GM19397 (cell line): Measurements from ENCODE around the gene ATP5F1B.

ENCODE experiments used
- ATAC-seq: cut with Tn5 transposase; IDR thresholded peaks from one replicate; pipeline ENCODE4 v1.9.1; 2021; ENCODE audit warnings: mild to moderate bottlenecking, moderate library complexity; ENCODE audit not compliant: unreplicated experiment

The ATP5F1B gene

DNA sequence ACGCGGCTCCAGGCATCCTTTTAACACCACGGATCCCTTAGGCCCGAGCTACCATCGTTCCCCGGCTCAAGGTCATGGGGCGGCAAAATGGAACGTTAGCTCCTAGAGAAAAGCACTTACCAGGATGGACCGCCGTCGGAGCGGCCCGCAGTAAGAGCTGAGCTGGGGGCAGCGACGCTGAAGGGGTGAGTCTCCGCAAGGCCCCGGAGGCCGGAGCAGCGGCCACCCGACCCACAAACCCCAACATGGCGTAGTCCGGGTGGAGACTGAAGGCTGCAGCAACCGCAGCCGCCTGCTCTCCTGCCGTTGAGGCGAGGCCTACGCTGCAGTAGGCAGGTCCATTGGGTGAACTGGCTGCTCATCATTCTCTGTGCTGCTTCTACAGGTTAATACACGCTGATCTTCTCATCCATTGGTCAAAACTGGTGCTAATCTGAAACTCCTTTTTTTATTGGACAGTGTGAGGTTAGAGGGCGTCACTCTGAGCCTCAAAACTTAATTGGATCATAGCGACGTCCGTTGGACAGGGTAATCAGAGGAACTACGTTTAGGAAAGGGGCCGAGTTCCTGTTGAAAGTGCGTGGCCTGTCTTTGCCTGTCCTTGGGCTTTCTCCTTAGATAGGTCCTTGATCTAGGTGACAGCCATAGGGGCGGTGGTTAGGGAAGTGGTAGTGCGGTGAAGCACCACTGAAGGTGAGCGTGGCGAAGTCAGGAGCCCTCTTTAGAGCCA, at the start of gene ATP5F1B:
ATP5F1B (minus strand) TSS at position 268 of the 730 bp plus-strand sequence; CDS start at position 247, 21 bp downstream.
- peak; percentile 99 for ATAC-seq

DNA sequence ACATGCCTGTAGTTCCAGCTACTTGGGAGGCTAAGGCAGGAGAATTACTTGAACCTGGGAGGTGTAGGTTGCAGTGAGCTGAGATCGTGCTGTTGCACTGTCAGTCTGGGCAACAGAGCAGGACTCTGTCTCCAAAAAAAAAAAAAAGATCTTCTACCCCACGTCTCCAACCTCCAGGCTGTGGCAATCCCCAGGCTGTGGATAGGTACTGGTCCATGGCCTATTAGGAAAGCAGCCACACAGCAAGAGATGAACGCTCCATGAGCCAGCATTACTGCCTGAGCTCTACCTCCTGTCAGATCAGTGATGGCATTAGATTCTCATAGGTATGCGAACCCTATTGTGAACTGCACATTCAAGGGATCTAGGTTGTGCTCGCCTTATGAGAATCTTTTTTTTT, 48.4 kb upstream of the ATP5F1B start:
- ATAC-seq: no peak

- ATAC-seq: no peak
These were observed 43.0 kb upstream of the ATP5F1B start for GRCh38 chr12:56688846-56689109.

DNA sequence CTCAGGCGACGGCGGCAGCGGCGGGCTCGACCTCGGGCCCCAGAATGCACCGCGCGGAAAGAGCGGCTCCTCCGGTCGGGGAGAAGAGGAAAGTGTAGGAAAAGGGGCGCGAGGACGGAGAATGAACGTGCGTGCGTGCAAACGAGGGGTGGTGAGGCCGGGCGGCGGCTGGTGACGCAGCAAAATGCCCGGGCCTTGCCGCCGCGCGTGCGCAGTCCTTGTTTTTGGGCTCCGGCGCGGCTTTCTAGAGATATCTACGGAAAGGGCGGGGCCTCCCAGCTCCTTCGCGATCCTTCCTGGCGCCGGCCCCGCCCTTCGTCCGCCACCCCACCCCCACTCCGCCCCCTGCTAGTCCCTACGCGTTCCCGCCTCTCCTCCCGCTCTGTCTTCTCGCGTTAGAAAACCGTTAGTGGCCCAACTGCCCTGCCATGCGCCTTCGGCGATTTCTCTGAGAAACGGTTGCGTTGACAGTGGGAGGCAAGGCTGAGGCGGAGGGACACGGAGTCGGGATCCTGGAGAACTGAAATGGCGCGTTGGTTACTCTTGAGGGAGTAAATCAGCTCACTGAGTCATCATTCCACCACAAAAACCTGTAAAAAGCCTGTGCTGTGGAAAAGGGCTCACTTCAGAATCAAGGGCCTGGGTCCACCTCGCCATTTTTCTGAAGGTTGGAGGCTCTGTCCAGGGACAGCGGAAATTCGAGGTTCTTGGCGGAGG, 42.5 kb upstream of the ATP5F1B start, which contains the start of gene PTGES3:
PTGES3 (minus strand) TSS at position 156 of the 717 bp plus-strand sequence. CDS start 285 bp downstream, outside the sequence.
- ATAC-seq: peak; percentile 71

DNA sequence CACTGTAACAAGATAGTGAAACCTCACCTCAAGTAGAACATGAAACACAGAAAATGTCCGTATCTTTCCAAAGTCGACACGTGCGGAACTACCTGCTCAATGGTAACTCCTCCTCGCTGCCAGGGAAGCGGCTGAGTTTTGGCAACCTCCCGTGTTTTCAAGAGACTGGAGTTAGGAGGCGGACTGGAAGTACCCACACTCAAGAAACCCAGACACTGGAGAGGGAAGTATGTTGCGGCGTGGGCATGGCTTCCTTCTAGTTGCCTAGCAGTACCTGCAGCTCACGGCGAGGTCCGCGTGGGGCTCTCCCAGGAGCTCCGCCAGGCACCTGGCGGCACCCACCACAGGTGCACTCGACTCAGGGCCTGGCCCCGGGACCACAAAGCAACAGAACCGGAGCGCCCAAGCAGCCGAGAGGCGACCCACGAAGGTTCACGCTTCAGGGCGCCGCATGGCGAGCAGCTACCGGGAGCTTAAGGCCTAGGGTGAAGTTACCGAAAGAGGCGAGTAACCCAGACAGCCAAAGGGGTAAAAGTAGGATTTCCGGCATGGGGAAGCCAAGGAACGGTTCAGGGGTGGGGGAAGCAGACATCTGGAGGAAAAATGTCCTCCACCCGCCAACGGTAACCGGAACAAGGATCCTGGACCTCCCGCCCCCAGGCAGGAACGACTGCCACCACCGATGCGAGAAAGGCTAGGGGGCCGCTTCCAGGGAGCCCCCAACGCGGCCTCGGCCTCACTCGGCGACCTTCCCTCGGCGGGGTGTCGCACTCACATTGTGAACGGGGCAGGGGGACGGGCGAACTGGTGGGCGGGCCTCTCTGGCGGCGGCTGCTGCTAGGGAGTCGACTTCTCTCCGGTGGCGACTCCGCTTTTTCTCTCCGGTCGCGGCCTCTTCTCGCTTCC, 41.7 kb upstream of the ATP5F1B start:
- peak; percentile 37 for ATAC-seq

DNA sequence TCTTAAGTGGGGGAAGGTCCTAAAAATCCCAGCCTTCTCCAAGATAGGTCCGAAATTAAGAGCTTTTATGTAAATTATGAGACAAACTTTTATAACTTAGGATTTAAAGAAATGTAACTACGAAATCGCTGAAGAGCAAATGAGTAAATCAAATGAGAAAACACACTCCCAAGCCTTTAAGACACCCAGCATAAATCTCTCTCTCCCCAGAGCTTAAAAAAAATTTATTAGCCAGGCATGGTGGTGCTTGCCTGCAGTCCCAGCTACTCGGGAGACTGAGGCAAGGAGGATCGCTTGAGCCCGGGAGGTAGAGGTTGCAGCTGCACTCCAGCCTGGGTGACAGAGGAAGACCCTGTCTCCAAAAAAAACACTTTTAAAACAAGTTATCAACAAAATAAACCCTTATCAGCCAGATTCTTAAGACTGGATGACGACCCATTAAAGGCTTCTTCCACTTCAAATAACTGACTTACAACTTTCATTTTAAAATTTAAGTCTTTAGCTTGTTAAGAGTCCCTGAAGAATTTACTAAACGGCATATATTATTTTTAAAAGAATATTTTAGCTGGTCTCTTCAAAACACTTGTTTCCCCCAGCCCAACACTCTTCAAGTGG, 39.1 kb upstream of the ATP5F1B start:
- ATAC-seq: no peak

GRCh38 chr12:56682323-56682722, 36.5 kb upstream of the ATP5F1B start:
- no peak for ATAC-seq

DNA sequence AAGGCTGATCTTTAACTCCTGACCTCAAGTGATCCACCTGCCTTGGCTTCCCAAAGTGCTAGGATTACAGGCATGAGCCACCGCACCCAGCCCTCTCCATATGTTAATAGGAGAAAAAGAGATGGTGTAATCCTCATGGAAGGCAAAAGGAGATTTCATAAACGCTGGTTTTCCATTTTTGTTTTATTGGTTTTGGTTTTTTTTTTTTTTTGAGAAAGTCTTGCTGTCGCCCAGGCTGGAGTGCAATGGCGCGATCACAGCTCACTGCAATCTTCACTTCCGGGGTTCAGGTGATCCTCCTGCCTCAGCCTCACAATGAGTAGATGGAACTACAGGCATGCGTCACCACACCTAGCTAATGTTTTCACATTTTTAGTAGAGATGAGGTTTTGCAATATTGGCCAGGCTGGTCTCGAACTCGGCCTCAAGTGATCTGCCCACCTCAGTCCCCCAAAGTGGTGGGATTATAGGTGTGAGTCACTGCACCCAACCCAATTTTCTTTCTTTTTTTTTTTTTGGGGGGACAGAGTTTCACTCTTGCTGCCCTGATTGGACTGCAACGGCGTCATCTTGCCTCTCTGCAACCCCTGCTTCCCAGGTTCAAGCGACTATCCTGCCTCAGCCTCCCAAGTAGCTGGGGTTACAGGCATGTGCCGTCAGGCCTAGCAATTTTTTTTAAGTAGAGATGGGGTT, 34.2 kb upstream of the ATP5F1B start:
- ATAC-seq: no peak

DNA sequence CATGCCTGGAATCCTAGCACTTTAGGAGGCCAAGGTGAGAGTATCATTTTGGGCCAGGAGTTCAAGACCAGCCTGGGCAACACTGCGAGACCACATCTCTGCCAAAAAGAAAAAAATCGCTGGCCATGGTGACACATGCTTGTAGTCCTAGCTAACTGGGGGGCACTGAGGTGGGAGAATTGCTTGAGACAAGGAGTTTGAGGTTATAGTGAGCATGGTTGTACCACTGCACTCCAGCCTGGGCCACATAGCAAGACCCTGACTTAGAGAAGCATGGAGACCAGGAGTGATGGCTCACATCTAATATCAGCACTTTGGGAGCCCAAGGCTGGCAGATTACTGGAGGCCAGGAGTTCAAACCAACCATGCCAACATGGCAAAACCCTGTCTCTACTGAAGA, 33.1 kb upstream of the ATP5F1B start:
- no peak for ATAC-seq

- ATAC-seq: no peak
These were observed 31.9 kb upstream of the ATP5F1B start for GRCh38 chr12:56677680-56678079.

DNA sequence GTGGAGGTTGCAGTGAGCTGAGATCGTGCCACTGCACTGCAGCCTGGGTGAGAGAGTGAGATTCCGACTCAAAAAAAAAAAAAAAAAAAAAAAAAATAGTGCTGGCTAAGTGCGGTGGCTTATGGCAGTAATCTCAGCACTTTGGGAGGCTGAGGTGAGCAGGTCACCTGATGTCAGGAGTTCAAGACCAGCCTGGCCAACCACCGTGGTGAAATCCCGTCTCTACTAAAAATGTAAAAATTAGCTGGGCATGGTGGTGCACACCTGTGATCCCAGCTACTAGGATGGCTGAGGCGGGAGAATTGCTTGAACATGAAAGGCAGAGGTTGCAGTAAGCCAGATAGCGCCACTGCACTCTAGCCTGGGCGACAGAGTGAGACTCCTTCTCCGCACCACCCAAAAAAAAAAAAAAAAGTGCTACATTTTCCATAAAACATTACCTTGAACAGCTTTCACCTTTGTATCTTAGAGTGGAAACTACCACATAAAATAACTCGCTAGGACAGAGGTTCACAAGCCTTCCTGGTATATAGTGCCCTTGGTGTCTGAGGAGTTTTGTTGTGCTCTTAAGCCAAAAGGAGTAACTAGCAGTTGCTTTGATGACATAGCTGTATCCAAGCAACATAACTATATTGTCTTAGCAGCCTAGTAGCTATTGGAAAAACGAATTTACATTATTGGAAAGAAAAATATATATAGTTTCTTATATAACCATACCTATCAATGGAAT, 31.2 kb upstream of the ATP5F1B start:
- no peak for ATAC-seq

- no peak for ATAC-seq
These were observed 25.8 kb upstream of the ATP5F1B start for GRCh38 chr12:56671608-56672007.

- no peak for ATAC-seq
These were observed 25.1 kb upstream of the ATP5F1B start for GRCh38 chr12:56670836-56671235.

DNA sequence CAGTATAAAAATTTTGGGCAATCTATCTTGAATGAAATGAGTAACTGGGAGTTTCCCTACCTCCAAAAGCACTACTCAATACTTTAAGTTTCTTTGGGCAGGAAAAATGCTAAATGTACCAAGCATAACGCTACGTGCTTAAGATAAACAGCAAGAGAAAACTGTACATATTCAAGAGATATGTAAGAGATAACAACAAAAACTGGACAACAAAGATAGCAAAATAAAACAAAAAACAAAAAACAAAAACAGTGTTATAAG, 22.3 kb upstream of the ATP5F1B start:
- no peak for ATAC-seq

DNA sequence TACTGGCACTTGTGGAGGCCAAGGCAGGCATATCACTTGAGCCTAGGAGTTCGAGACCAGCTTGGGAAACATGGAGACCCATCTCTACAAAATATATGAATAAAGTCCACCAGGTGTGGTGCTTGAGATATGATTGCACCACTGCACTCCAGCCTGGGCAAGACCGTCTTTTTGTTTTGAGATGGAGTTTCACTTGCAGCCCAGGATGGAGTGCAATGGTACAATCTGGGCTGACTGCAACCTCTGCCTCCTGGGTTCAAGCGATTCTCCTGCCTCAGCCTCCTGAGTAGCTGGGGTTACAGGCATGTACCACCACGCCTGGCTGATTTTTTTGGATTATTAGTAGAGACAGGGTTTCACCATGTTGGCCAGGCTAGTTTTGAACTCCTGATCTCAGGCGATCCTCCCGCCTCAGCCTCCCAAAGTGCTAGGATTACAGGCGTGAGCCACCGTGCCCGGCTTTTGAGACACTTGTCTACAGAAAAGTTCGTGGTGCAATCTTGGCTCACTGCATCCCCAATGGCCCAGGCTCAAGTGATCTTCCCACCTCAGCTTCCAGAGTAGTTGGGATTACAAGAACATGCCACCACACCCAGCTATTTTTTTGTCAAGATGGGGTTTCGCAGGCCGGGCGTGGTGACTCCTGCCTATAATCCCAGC, 16.3 kb upstream of the ATP5F1B start:
- ATAC-seq: no peak

- ATAC-seq: no peak
These were observed 15.8 kb upstream of the ATP5F1B start for GRCh38 chr12:56661560-56661959.

- no peak for ATAC-seq
These were observed 13.1 kb upstream of the ATP5F1B start for GRCh38 chr12:56658921-56659320.

- no peak for ATAC-seq
These were observed 11.9 kb upstream of the ATP5F1B start for GRCh38 chr12:56657416-56658379.
